ENCODE measurements around the gene LRRC1.

Gene LRRC1

DNA sequence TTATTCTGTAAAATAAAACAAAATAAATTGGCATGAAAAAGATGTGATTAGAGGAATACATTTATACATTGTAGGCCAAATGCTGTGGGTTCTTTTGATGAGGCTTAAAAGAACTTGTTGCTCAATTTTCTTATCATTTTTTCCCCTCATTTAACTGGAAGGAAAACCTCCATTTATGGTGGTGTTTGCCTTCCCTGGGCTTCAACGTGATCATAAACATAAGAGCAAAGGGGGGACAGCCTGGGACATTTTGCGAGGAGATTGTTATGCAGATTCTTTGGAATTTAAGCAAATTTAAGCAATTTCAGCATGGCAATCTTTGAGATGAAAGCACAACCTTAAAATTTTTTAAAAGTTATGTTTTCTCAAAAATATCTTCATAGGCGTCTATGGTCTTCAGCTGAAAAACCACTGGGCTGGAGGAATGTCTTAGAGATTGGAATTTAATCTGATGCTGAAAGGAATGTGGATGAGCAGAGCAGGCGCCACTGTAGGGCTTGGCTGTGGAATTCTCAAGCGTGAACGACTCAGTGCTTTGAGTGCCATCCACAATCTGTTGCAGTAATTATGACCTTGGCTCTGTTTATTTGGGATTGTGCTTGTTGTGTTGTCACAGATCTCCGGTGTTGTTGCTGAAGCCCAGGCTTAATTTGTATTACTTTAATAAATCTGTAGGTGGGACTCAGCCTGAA lies 167.0 kb downstream of the LRRC1 start:
- DNase-seq (ENCODE audit: low spot score) = no peak

DNA sequence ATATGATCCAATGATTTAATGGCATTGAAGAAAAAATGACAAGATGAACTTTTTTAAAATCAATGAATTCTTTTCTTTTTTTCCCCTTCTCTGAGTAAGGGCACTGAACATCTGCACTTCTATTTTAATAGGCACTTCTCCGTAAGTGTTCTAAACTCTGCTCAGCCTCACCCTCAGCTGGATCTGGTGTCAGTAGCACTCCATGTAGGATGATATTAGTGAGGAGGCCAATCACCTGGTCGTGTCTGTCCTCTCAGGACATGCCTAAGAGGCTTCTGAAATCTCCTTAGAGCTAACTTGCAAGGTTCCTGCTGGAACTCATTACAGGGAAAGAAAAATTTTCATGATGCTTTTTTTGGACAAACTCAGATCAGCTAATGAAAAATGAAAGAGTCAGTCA lies 167.8 kb downstream of the LRRC1 start:
- no peak for DNase-seq (ENCODE audit: low spot score)

DNA sequence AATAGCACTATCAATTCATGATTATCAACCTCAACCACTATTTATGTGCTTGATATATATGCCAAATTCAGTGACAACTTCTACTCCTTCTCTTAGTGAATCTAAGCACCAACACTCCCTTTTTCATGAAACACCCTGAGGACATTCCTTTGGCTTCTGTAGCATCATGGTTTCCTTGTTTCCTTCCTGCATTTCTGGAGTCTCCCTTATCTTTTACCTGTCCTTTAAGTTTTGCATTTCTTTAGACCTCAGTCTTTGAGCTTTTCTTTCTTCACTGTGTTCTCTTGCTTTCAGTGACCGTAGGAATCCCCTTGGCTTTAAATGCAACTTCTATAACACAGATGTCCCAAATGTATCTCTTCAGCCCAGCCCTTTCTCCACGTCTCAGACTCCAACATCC lies 172.6 kb downstream of the LRRC1 start:
- no peak for DNase-seq (ENCODE audit: low spot score)
